Bone marrow (tissue), 2 donors: Measurements from ENCODE around the gene TAP1.
"Not testable (repeated sequence)": the region's sequence is repeated elsewhere in the genome, so short reads cannot be mapped to it uniquely, and the experiment has no call there.

Experiments
- DNase-seq, 2 donors: peaks; one replicate each; lab custom pipeline; 2025; lab: John Stamatoyannopoulos, UW

Gene TAP1

GRCh38 chr6:32839356-32839755 is 14.1 kb downstream of the TAP1 start:
- no peak for DNase-seq

- peak; percentile 90 to 92 for DNase-seq
Measured at GRCh38 chr6:32838114-32838958, 15.2 kb downstream of the TAP1 start, which contains the start of gene TAP2. Gene TAP2, minus strand, starts transcription at chr6:32838739. Its CDS starts 506 bp downstream, at chr6:32838233.

- DNase-seq: no peak
Measured at GRCh38 chr6:32837651-32838113, 15.8 kb downstream of the TAP1 start.

- no peak for DNase-seq
Measured at GRCh38 chr6:32836873-32837272, 16.6 kb downstream of the TAP1 start.

- no peak for DNase-seq
Measured at GRCh38 chr6:32835167-32835893, 18.2 kb downstream of the TAP1 start.

GRCh38 chr6:32833664-32834063 is 19.8 kb downstream of the TAP1 start:
- DNase-seq: no peak

GRCh38 chr6:32832535-32832934 is 21.0 kb downstream of the TAP1 start:
- no peak for DNase-seq

- DNase-seq: no peak
Measured at GRCh38 chr6:32830936-32831335, 22.6 kb downstream of the TAP1 start.

- no peak for DNase-seq
Measured at GRCh38 chr6:32830017-32830416, 23.5 kb downstream of the TAP1 start.

GRCh38 chr6:32829495-32829894 is 24.0 kb downstream of the TAP1 start:
- DNase-seq: no peak

GRCh38 chr6:32827025-32827424 is 26.5 kb downstream of the TAP1 start:
- no peak for DNase-seq

- no peak for DNase-seq
Measured at GRCh38 chr6:32825966-32826365, 27.5 kb downstream of the TAP1 start.

GRCh38 chr6:32819729-32820128 is 33.8 kb downstream of the TAP1 start:
- DNase-seq: no peak

- DNase-seq: no peak
Measured at GRCh38 chr6:32818867-32819266, 34.6 kb downstream of the TAP1 start.

GRCh38 chr6:32816746-32817204 is 36.7 kb downstream of the TAP1 start, which contains the start of gene HLA-DOB:
Gene HLA-DOB, minus strand, starts transcription at chr6:32817002. Its CDS starts 51 bp downstream, at chr6:32816951.
- no peak for DNase-seq

- no peak for DNase-seq
Measured at GRCh38 chr6:32815996-32816395, 37.5 kb downstream of the TAP1 start.

- no peak for DNase-seq
Measured at GRCh38 chr6:32815115-32815514, 38.4 kb downstream of the TAP1 start.

GRCh38 chr6:32814145-32814544 is 39.4 kb downstream of the TAP1 start:
- DNase-seq: no peak

- DNase-seq: no peak
Measured at GRCh38 chr6:32809171-32809570, 44.3 kb downstream of the TAP1 start.

GRCh38 chr6:32807020-32807580 is 46.4 kb downstream of the TAP1 start:
- no peak for DNase-seq

GRCh38 chr6:32805404-32805803 is 48.1 kb downstream of the TAP1 start:
- DNase-seq: not testable (repeated sequence)

- DNase-seq: no peak
Measured at GRCh38 chr6:32803416-32803815, 50.1 kb downstream of the TAP1 start.

- no peak for DNase-seq
Measured at GRCh38 chr6:32799740-32800139, 53.8 kb downstream of the TAP1 start.
